Measurements from ENCODE around the gene BARD1.

- TF ChIP-seq CTCF (IDR thresholded peaks at IDR 0.05; ENCODE audit: low read depth, low read length, poor library complexity, severe bottlenecking) (no peak), EZH2phosphoT487 (IDR thresholded peaks at IDR 0.05; ENCODE audit: borderline replicate concordance, low read length) (no peak)
Measured at GRCh38 chr2:214750529-214750928, 59.0 kb downstream of the BARD1 start.

All from DOHH2 (cell line).